HG02571 (cell line): ENCODE measurements around the gene COL15A1.
"Not testable (repeated sequence)": the region's sequence is repeated elsewhere in the genome, so short reads cannot be mapped to it uniquely, and the experiment has no call there.

Source experiments
- ATAC-seq: cut with Tn5 transposase; IDR thresholded peaks from one replicate; pipeline ENCODE4 v1.9.1; 2021; ENCODE audit warnings: mild to moderate bottlenecking, moderate library complexity; ENCODE audit not compliant: unreplicated experiment

COL15A1 gene

GRCh38 chr9:99010393-99010792 is 66.7 kb downstream of the COL15A1 start:
- not testable (repeated sequence) for ATAC-seq

- ATAC-seq = no peak
Measured at GRCh38 chr9:99011161-99011709, 67.5 kb downstream of the COL15A1 start.

GRCh38 chr9:99012957-99013512 is 69.3 kb downstream of the COL15A1 start:
- ATAC-seq = no peak

- no peak for ATAC-seq
Measured at GRCh38 chr9:99013550-99013949, 69.8 kb downstream of the COL15A1 start.

GRCh38 chr9:99015448-99015847 is 71.7 kb downstream of the COL15A1 start:
- ATAC-seq = no peak

- no peak for ATAC-seq
Measured at GRCh38 chr9:99015890-99016289, 72.2 kb downstream of the COL15A1 start.

GRCh38 chr9:99016681-99017387 is 73.1 kb downstream of the COL15A1 start:
- ATAC-seq = no peak

GRCh38 chr9:99018653-99019052 is 74.9 kb downstream of the COL15A1 start:
- ATAC-seq = no peak

- no peak for ATAC-seq
Measured at GRCh38 chr9:99019510-99020331, 76.0 kb downstream of the COL15A1 start.

GRCh38 chr9:99020786-99021436 is 77.2 kb downstream of the COL15A1 start:
- ATAC-seq = no peak

GRCh38 chr9:99021512-99021911 is 77.8 kb downstream of the COL15A1 start:
- no peak for ATAC-seq

GRCh38 chr9:99023231-99023630 is 79.5 kb downstream of the COL15A1 start:
- no peak for ATAC-seq

GRCh38 chr9:99023831-99024230 is 80.1 kb downstream of the COL15A1 start:
- no peak for ATAC-seq

- no peak for ATAC-seq
Measured at GRCh38 chr9:99024959-99025358, 81.3 kb downstream of the COL15A1 start.

GRCh38 chr9:99025616-99026270 is 82.0 kb downstream of the COL15A1 start:
- no peak for ATAC-seq

- no peak for ATAC-seq
Measured at GRCh38 chr9:99026271-99026955, 82.7 kb downstream of the COL15A1 start.

- ATAC-seq = no peak
Measured at GRCh38 chr9:99026956-99027298, 83.2 kb downstream of the COL15A1 start.

- ATAC-seq = no peak
Measured at GRCh38 chr9:99027443-99027842, 83.7 kb downstream of the COL15A1 start.

- ATAC-seq = no peak
Measured at GRCh38 chr9:99029083-99029645, 85.5 kb downstream of the COL15A1 start.

GRCh38 chr9:99030092-99030511 is 86.4 kb downstream of the COL15A1 start:
- no peak for ATAC-seq
